H9 (cell line): ENCODE measurements around the gene UCK1. TPM values are rescaled to one million over a fixed set of nuclear protein-coding genes. Genes with fewer than 3 reads are reported as not detected.

Experiments
- DNase-seq: peaks from one replicate; pipeline ENCODE4 v3.0.0-alpha.2; 2017
- H2AFZ ChIP-seq: one replicate; pipeline ENCODE4 v1.6.1; 2013; ENCODE audit warnings: mild to moderate bottlenecking, low read length, control low read depth, moderate library complexity
- H2AK5ac ChIP-seq: 2 replicates; pipeline ENCODE4 v1.6.1; 2013; ENCODE audit warnings: low read length, control low read depth, mixed read lengths; ENCODE audit not compliant: insufficient read length
- H2BK120ac ChIP-seq: one replicate; pipeline ENCODE4 v1.6.1; 2013; ENCODE audit warnings: low read depth, mild to moderate bottlenecking, low read length, control low read depth, inconsistent platforms; ENCODE audit not compliant: poor library complexity, severe bottlenecking
- H2BK12ac ChIP-seq: 2 replicates; pipeline ENCODE4 v1.6.1; 2013; ENCODE audit warnings: low read length, control low read depth, mixed read lengths, low read depth; ENCODE audit not compliant: insufficient read length
- H2BK15ac ChIP-seq: 2 replicates; pipeline ENCODE4 v1.6.1; 2013; ENCODE audit warnings: low read depth, low read length, control low read depth
- H2BK20ac ChIP-seq: one replicate; pipeline ENCODE4 v1.6.1; 2013; ENCODE audit warnings: low read depth, mild to moderate bottlenecking, low read length, control low read depth, inconsistent platforms; ENCODE audit not compliant: poor library complexity, severe bottlenecking
- H2BK5ac ChIP-seq: 2 replicates; pipeline ENCODE4 v1.6.1; 2013; ENCODE audit warnings: low read length, control low read depth, mixed read lengths; ENCODE audit not compliant: insufficient read length
- H3K14ac ChIP-seq: 2 replicates; pipeline ENCODE4 v1.6.1; 2013; ENCODE audit warnings: low read length, control low read depth; ENCODE audit not compliant: insufficient read depth
- H3K18ac ChIP-seq: 2 replicates; pipeline ENCODE4 v1.6.1; 2013; ENCODE audit warnings: low read depth, mild to moderate bottlenecking, mixed read lengths, low read length, control low read depth; ENCODE audit not compliant: insufficient read length
- H3K23ac ChIP-seq: 2 replicates; pipeline ENCODE4 v1.6.1; 2013; ENCODE audit warnings: low read length, control low read depth, mixed read lengths, low read depth; ENCODE audit not compliant: insufficient read length
- H3K23me2 ChIP-seq: 2 replicates; pipeline ENCODE4 v1.6.1; 2013; ENCODE audit warnings: low read depth, mild to moderate bottlenecking, mixed read lengths, low read length, control low read depth; ENCODE audit not compliant: insufficient read length, poor library complexity, severe bottlenecking
- H3K27ac ChIP-seq: 2 replicates; pipeline ENCODE4 v1.5.1; 2013; ENCODE audit warnings: low read length, control low read depth, mixed read lengths, low read depth; ENCODE audit not compliant: insufficient read length
- H3K27me3 ChIP-seq: 2 replicates; pipeline ENCODE4 v1.6.1; 2013; ENCODE audit warnings: low read length, control low read depth, inconsistent platforms; ENCODE audit not compliant: insufficient read depth
- H3K4ac ChIP-seq: 2 replicates; pipeline ENCODE4 v1.6.1; 2013; ENCODE audit warnings: low read depth, mild to moderate bottlenecking, control low read depth, inconsistent platforms, low read length, moderate library complexity
- H3K4me1 ChIP-seq: 2 replicates; pipeline ENCODE4 v1.6.1; 2013; ENCODE audit warnings: low read length, control low read depth, inconsistent platforms; ENCODE audit not compliant: insufficient read depth
- H3K4me2 ChIP-seq: 2 replicates; pipeline ENCODE4 v1.6.1; 2013; ENCODE audit warnings: low read length, control low read depth, mixed read lengths; ENCODE audit not compliant: insufficient read length, insufficient read depth
- H3K56ac ChIP-seq: 2 replicates; pipeline ENCODE4 v1.6.1; 2013; ENCODE audit warnings: low read depth, mild to moderate bottlenecking, mixed read lengths, low read length, control low read depth; ENCODE audit not compliant: insufficient read length
- H3K79me1 ChIP-seq: 2 replicates; pipeline ENCODE4 v1.6.1; 2013; ENCODE audit warnings: low read depth, mild to moderate bottlenecking, moderate library complexity, low read length, control low read depth, inconsistent platforms; ENCODE audit not compliant: insufficient read depth, poor library complexity, severe bottlenecking
- H3K79me2 ChIP-seq: 2 replicates; pipeline ENCODE4 v1.6.1; 2013; ENCODE audit warnings: low read length, control low read depth, inconsistent platforms; ENCODE audit not compliant: insufficient read depth
- H3K9ac ChIP-seq: 2 replicates; pipeline ENCODE4 v1.6.1; 2013; ENCODE audit warnings: low read length, control low read depth, mixed read lengths; ENCODE audit not compliant: insufficient read length; ENCODE audit errors: extremely low read depth
- H3K9me3 ChIP-seq: one replicate; pipeline ENCODE4 v1.6.1; 2013; ENCODE audit warnings: low read depth, low read length, inconsistent platforms; ENCODE audit not compliant: control insufficient read depth
- H3T11ph ChIP-seq: one replicate; pipeline ENCODE4 v1.6.1; 2013; ENCODE audit warnings: mild to moderate bottlenecking, low read length, control low read depth, inconsistent platforms
- H4K20me1 ChIP-seq: one replicate; pipeline ENCODE4 v1.6.1; 2013; ENCODE audit not compliant: control insufficient read depth, insufficient read length, insufficient read depth
- H4K5ac ChIP-seq: 2 replicates; pipeline ENCODE4 v1.6.1; 2013; ENCODE audit warnings: low read depth, mild to moderate bottlenecking, mixed read lengths, low read length, control low read depth; ENCODE audit not compliant: insufficient read length
- H4K8ac ChIP-seq: replicated peaks from 2 replicates; pipeline ENCODE4 v1.6.1; 2013; ENCODE audit warnings: low read length, control low read depth, mixed read lengths, low read depth; ENCODE audit not compliant: insufficient read length
- H4K91ac ChIP-seq: 2 replicates; pipeline ENCODE4 v1.6.1; 2013; ENCODE audit warnings: low read depth, mild to moderate bottlenecking, moderate library complexity, mixed read lengths, low read length, control low read depth; ENCODE audit not compliant: insufficient read length
- H3K27ac Mint-ChIP-seq, 3 experiments: 2 replicates in 2 of 3; 3 replicates in 1 of 3; pipeline ENCODE4 v1.8.0; 2020 to 2021; ENCODE audit warnings: mixed read lengths in 3 of 3, mild to moderate bottlenecking in 1 of 3, moderate library complexity in 1 of 3
- H3K27me3 Mint-ChIP-seq: 2 replicates; pipeline ENCODE4 v1.8.0; 2021; ENCODE audit warnings: low read depth, mild to moderate bottlenecking, moderate library complexity, mixed read lengths
- H3K36me3 Mint-ChIP-seq, 3 experiments: 2 replicates in 2 of 3; 3 replicates in 1 of 3; pipeline ENCODE4 v1.8.0; 2020 to 2021; ENCODE audit warnings: low read depth in 3 of 3, mixed read lengths in 3 of 3; ENCODE audit not compliant: insufficient read depth in 1 of 3
- H3K4me1 Mint-ChIP-seq, 2 experiments: 2 replicates each; pipeline ENCODE4 v1.8.0; 2020; ENCODE audit warnings: mixed read lengths in 2 of 2
- H3K4me3 Mint-ChIP-seq, 2 experiments: 2 replicates in 1 of 2; 3 replicates in 1 of 2; pipeline ENCODE4 v1.8.0; 2020 to 2021; ENCODE audit warnings: mild to moderate bottlenecking in 2 of 2, mixed read lengths in 2 of 2, moderate library complexity in 1 of 2
- H3K9me3 Mint-ChIP-seq, 2 experiments: 2 replicates in 1 of 2; 3 replicates in 1 of 2; pipeline ENCODE4 v1.8.0; 2020; ENCODE audit warnings: mild to moderate bottlenecking in 2 of 2, mixed read lengths in 2 of 2, moderate library complexity in 1 of 2
- CTCF ChIP-seq: fragments of 200-600 bp; sonication (generic); conservative IDR thresholded peaks from 3 replicates; pipeline ENCODE4 v1.8.0; 2021; ENCODE audit warnings: antibody characterized with exemption, mild to moderate bottlenecking
- WGBS: extraction: QIAGEN DNeasy Blood & Tissue Kit; methylation state at CpG from one replicate; pipeline ENCODE4 v1.1.7; 2013; ENCODE audit warnings: missing lambda C conversion rate, low lambda C conversion rate, mixed read lengths; ENCODE audit not compliant: insufficient read length; ENCODE audit errors: extremely low coverage; 5-methylcytosine and 5-hydroxymethylcytosine counted together
- total RNA-seq: library from RNA; stranded (reverse); gene quantifications from 2 replicates; pipeline ENCODE4 v1.2.1, GENCODE V29; 2021

Gene UCK1
- total RNA-seq, 1 experiment from 2014 or later, result 54.2 TPM

- Mint-ChIP-seq H3K4me1 (peaks cover 0 to 2% of the 10 kb centered on the region in 2 experiments; a peak in 1 of 4 replicates), H3K4me3 (no peak overlapping the region), H3K27ac (no peak overlapping the region), H3K9me3 (no peaks in the 10 kb centered on the region), H3K27me3 (no peaks in the 10 kb centered on the region), H3K36me3 (peaks cover 13 to 73% (median 31%) of the 10 kb centered on the region in 3 experiments)
- no peak overlapping the region for H2BK120ac ChIP-seq
- no peak overlapping the region for H2AK5ac ChIP-seq
- H3K9ac ChIP-seq, result no peak overlapping the region
- H4K20me1 ChIP-seq, result no peaks in the 10 kb centered on the region
- H3K23ac ChIP-seq, result no peak overlapping the region
- no peak for TF ChIP-seq CTCF
- H3K79me2 ChIP-seq, result no peaks in the 10 kb centered on the region
- no peak overlapping the region for H3K4ac ChIP-seq
- H3K27ac ChIP-seq, result no peak overlapping the region
- H4K91ac ChIP-seq, result no peak overlapping the region
- no peak overlapping the region for H3K4me2 ChIP-seq
- no peak overlapping the region for H2BK5ac ChIP-seq
- H3K23me2 ChIP-seq, result no peaks in the 10 kb centered on the region
- H2BK20ac ChIP-seq, result no peak overlapping the region
- no peak overlapping the region for H3K14ac ChIP-seq
- no peak overlapping the region for H3T11ph ChIP-seq
- no peak overlapping the region for H3K56ac ChIP-seq
- no peak overlapping the region for H4K5ac ChIP-seq
- no peak overlapping the region for H2BK15ac ChIP-seq
- no peak for DNase-seq
- no peaks in the 10 kb centered on the region for H3K79me1 ChIP-seq
- H2AFZ ChIP-seq, result no peak overlapping the region
- no peaks in the 10 kb centered on the region for H3K4me1 ChIP-seq
- no CpG with 5 or more reads among the region's 7 CpGs for WGBS
- H4K8ac ChIP-seq, result no peak overlapping the region
- no peaks in the 10 kb centered on the region for H3K9me3 ChIP-seq
- H3K18ac ChIP-seq, result no peak overlapping the region
- H3K27me3 ChIP-seq, result no peaks in the 10 kb centered on the region
- no peak overlapping the region for H2BK12ac ChIP-seq
Observed at GRCh38 chr9:131511416-131511815, 19.6 kb downstream of the UCK1 start.
